ENCODE results near the gene CHRND.

Gene CHRND

DNA sequence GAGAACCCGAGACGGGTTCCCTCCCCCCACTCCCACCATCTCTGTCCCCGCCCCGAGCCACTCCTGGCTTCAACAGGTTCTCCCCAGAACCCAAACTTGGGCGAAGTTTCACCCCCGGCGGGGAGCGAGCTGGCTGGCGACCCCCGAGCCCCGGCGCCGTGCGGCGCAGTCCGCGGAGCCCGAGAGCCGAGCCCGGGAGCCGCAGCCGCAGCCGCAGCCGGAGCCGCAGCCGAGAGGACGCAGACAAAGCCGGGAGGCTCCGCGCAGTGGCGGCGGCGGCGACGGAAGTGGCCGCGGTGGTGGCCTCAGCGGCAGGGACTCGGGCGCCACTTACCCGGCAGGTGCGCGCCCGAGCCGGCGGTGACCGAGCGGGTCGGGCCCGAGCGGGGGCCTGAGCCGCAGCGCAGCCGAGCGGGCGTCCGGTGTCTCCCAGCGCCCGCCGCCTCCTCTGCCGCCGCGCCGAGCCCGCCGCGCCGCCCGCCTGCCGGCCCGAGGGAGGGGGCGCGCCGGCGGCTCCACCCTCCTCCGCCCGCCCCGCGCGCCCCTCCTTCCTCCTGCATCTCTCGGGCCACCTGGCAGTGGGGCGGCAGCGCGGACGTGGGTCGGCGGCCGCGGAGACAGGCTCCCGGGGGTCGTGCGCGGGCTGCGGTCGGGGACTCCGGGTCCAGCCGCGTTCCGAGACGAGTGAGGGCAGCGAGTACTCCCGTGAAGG lies 38.4 kb upstream of the CHRND start, which contains the start of gene ECEL1:
Gene ECEL1, minus strand, starts transcription at position 450 of the 712 bp plus-strand sequence. CDS start 1,181 bp downstream, outside the sequence.
- peak within 1 kb of the TSS; percentile 8 for H3K4me3 ChIP-seq (ENCODE audit: low read depth, low read length)

DNA sequence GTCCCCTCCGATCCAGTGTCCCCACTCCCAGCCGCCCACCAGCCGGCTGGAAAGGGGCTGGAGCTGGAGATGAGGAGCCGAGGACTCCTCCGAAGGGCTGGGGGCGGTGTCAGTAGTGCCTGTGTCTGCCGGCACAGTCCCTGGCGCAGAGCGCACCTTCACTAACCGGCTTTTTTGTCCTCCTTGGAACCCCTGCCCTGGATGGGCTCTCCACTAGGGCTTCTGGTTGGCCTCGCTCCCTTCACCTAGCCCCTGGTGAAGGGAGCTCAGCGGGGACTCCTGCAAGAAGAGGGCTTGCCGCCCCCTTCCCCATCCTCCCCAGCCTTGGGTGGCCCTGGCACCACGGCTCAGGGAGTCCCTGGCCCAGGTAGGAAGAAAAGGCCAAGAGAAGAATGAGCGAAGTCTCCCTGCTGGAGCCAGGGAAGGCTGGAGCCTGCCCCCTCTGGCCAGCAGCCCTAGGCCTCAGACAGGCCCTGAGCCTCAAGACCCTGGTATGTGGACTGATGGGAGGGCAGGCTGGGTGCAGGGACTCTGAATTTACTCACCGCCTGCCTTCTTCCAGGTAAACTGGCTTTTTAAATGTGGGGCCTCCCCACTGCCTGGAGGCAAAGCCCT lies 37.8 kb upstream of the CHRND start:
- H3K4me3 ChIP-seq (ENCODE audit: low read depth, low read length) = peak overlapping the region; percentile 8

DNA sequence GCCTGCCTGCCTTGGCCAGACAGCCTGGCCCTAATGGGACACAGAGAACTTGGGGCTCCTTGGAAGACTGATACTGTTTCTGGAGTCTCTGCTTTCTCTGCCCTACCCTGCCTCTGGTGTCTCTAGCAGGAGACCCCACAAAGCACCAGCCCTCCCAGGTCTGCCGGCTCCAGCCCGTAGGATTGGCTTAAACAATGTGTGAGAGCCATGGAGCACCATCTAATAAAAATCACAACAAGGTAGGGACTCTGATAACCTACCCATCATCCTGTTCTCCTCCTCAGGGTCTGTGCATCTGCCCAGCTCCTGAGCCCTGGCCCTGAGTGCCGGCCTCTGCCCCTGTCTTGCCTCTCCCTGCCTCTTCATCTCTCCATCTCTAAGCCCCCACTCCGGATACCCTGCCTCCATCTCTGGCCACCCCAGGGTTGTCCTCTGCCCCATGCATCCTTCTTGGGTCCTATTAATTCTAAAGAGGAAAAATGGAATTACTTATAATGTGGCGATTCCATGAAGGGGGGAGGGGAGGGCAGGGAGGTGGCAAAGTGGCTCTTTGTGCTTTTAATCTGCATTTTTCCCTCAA lies 37.1 kb upstream of the CHRND start:
- no peak overlapping the region for H3K4me3 ChIP-seq (ENCODE audit: low read depth, low read length)

DNA sequence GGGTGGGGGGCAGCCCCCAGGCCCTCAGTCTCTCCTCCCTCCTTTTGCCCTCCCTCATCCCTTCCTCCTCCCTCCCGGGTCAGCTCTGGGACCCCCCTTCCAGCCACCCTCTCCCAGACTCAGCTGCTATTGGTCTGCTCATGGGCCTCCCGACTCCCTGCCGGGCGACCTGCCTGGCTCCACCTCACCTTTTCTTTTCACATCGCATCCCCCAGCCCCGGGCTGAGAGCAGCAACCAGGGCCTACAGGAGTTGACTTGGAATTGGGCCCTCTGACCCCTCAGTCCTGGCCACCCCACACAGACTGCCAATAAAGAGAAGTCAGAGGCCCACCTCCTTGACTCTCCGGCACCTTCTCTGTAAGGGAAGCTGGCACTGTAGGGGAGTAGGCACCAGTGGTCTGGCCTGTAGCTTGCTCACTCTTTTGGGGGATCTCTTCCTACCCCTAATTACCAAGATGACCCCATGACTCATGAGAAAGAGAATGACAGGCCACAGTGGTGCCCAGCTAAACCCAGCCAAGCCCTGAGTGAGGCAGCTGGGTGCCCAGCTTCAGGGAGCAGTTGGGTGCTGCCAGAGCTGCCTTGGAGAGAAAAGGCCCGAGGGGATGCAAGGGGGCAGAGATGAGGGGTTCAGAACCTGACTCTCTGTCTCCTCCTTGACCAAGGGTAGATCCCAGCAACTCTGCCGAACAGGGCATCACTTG lies 36.3 kb upstream of the CHRND start:
- H3K4me3 ChIP-seq (ENCODE audit: low read depth, low read length) = no peak overlapping the region

DNA sequence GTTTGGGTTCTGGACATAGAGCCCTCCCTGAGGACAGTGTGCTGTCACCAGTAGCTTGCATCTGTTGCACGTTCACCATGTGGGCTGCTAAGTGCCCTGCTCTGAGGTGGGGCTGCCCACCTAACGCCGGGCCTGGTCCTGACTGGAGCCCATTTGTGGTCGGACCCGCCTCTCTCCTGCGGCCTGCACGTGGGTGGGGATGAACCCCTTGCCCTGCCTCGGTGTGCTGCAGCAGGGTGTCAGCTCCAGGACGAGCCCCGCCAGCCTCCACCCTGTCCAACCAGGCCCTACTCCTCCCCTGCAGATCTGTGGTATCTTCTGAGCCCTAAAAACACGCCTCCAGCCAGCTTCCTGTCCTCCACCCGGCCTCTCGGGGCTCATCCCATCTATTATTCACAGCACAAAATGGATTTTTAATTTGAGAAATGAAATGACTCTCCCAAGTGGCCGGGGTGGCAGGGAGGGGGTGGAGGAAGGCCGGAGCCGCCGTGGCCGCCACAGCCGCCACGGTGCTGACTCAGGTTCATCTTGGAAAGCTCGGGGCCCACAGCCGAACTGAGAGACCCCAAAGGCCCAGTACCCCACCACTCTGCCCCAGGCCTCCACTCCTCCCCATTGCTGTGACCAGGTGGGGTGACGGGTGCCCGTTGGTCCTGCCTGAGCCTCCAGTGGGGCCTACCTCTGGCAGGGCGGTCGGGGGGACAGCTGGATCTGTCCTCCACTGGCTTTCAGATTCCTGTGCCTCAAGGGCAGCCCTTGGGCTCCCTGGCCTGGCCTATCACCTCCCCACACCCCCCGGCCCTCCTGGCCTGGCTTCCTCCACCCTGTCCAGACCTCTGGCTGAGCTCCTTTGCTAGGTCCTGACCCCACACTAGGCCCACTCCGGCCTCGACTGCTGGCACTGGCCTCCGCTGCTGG lies 35.5 kb upstream of the CHRND start:
- H3K4me3 ChIP-seq (ENCODE audit: low read depth, low read length) = no peak overlapping the region

DNA sequence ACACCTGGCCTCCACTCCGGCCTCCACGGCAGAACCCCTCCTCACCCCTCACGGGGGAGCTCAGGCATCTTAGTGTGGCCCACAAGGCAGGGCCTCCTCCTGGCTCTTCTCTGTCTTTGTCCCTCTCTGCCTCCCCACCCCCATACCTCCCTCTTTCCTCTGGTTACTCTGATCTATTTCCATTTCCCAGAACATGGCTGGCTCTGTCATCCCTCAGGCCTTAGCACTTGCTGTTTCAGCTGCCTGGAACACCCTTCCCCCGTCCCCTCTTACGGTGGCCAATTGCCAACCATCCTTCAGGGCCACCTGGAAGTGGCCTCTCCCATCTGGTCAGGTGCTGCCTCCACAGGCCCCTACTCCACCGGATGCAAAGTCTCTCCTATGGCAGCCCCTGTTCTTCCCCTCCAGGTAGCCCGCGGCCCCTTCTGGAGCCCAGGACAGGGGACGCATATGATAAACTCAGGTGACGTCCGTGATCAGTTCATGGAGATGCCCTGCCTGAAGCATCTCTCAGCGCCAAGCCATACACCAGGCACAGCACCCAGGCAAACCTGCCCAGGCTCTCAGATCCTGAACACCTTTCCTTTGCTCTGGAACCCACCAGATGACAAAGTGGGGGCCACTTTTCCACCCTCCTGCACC lies 34.7 kb upstream of the CHRND start:
- H3K4me3 ChIP-seq (ENCODE audit: low read depth, low read length) = no peak overlapping the region

DNA sequence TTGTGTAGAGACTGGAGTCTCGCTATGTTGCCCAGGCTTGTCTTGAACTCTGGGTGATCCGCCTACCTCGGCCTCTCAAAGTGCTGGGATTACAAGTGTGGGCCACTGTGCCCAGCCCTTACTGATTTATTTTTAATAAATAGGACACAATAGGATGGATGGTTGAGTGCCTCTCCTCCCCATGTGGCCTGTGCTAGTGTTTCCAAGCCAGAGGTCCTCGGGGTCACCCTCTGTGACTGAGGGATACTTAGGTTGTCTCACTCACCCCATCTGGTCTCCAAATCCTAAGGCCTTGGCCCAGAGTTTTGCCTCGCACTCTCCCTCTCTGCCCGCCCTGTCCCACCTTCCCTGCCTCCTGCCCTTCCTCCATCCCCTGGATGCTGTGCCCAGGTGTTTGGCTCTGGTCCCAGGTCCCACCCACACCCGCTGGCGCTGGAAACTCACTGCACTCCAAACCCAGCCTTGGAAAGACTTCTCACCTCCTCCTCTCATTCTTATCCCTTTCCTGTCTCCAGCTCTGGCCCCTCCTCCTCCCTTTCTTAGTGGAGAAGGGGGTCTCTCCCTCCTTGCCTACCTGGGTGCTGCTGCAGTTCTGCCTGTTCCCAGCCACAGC lies 33.6 kb upstream of the CHRND start:
- no peak overlapping the region for H3K4me3 ChIP-seq (ENCODE audit: low read depth, low read length)

DNA sequence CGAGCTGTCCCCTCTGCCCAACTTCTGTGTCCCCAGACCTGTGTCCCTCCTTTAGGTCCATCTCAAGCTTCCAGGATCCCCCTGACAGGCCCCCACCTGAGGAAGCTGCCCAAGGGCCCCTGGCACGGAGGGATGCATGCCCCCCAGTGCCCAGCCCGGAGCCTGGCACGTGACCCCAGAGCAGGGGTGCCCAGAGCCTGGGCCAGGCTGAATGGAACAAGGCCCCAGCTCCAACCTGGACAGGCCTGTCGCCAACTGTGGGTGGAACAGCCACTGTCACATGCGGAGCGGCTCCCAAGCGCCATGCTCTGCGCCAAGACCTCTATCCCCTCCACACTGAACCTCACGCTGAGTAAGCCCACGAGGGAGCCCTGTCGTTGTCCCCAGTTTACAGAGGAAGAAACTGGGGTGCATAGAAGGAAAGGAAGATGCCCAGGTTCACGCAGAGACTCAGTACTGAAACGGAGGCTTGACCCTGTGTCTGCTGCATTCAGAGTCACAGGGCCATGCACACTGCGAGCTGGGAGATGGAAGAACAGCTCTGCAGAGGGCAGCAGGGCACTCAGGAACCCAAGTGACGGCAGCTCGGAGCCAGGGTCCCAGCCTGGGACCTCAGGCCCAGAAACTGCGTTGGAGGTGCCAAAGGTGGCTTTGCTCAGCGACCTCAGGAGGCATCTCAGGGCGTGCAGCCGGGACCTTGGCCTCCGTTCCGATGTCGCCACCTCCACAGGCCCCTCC lies 32.8 kb upstream of the CHRND start:
- H3K4me3 ChIP-seq (ENCODE audit: low read depth, low read length) = no peak overlapping the region

DNA sequence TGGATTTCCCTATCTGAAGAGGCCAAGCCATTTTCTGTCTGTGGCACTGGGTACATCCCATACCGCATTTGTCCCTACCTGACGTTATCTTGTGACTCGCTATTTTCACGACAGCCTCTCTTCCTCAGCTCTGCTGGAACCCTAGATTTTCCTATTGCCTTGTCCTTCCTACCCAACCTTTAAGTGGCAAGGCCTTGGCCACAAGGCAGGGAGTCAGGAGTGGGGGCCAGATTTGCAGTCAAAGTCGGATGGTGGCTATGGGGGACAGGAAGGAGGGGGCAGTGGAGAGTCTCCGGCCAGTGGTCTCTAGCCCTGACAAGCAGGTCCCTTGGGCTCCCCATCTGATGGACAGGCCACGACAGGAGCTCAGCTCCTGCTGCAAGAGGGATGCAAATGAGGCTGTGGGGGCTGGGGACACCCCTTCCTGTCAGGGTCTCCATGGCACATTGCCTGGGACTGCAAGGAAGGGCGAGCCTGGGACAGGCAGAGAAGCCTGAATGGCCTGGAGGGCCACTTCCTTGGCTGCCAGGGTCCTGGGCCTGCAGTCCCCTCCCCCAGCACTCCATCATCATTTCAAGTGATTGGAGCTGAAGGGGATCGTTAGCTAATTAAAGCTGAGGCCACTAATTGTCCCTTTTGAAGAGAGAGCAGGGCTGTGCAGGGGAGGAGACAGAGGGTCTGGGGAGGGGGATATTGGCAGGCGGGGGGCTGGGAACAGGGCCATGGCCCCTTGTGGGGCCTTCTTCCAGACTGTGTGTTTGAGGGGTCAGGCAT lies 32.1 kb upstream of the CHRND start:
- no peak overlapping the region for H3K4me3 ChIP-seq (ENCODE audit: low read depth, low read length)

DNA sequence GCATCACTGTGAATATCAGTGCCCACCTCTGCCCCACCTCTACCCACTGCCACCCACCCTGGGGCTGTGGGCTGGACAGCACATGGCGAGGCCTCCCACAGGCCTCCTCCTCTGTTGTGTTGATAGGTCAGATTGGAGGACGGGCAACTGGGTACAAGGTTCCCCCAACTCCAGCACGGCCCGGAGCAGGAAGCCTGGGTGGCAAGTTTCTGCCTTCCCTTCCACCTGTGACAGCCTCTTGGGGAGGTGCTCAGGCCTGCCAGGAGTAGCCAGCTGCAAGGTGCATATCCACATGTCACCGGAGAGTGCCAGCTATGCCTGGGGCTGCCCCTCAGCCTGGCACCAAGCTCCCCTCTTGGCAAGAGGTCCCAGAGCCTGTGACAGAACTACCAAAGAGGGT lies 31.4 kb upstream of the CHRND start:
- no peak overlapping the region for H3K4me3 ChIP-seq (ENCODE audit: low read depth, low read length)

DNA sequence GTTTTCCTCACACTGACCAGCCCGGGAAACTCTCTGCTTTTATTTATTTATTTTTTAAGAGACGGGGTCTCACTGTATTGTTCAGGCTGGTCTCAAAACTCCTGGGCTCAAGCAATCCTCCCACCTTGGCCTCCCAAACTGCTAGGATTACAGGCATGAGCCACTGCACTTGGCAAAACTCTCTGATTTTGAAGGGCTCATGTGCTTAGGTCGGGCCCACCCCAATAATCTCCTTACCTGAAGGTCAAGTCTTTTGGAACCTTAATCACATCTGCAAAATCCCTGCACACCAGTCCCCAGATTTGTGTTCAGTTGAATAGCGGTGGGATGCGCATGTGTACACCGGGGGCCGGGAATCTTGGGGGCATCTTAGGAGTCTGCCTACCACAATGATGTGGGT lies 30.7 kb upstream of the CHRND start:
- no peak overlapping the region for H3K4me3 ChIP-seq (ENCODE audit: low read depth, low read length)

DNA sequence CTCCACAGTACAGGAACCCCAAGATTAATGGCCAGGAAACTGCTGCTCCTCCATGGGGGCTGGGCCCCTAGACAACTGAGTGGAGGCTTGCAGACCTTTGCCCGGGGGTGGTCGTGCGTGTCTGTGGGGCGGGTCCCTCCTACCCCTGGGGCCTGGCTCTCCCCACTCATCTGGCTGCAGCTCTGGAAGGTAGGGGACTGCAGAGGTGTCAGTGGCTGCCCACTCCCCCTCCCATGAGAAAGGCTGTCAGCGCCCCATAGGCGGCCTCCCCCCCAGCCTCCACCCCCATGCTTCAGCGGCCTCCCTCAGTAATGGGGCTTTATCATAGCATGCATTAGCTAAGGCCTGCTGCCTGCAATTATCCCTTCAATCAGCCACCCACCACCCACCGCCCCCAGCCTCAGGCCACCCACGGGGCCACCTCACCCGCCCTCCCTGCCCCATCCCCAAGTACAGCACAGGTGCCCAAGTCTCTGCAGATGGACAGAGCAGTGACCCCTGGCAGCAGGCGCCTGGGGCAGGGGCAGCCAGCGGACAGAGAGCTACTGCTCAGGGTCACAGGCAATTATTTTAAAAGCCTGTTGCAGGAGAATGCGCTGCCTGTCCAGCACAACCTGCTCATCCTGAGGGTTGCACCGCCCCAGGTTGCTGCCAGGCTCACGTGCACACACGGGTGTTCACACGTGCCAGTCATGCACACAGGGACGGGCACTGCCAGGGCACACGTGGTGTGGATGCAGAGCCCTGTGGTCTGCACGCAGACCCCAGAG lies 29.3 kb upstream of the CHRND start:
- no peak overlapping the region for H3K4me3 ChIP-seq (ENCODE audit: low read depth, low read length)

DNA sequence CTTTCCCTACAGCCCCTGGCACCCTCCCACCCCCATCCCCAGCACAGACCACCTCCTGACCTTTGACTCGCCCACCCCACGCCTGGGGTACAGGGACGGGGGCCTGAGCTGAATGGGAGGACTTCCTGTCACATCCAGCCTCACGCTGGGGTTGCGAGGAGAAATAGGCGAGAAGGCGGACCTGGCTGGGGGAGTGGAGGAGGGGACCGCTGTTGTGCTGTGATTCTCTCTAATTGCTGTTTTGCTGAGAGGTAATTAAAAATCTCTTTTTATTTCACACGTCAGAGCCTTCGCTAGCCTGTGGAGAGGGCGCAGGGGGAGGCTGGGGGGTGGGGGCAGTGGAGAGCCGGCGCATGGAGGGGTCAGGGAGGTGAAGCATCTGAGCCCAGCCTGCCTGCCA lies 28.6 kb upstream of the CHRND start:
- H3K4me3 ChIP-seq (ENCODE audit: low read depth, low read length) = no peak overlapping the region

DNA sequence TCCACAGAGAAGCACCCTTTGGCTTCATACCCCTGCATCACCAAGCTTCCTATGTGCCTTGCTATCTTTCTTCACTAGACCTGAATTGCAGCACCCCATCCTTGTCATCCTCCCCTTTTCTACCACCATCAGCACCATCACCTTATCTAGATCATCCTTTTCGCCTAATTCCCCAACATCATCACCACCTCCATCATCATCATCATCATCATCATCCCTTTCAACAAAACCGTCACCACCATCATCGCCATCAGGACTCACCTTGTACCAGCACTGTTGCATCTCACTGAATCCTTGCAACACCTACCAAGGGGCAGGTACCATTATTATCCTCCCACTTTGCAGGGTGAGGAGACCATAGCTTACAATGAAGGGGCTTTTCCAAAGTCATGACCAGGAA lies 27.5 kb upstream of the CHRND start:
- no peak overlapping the region for H3K4me3 ChIP-seq (ENCODE audit: low read depth, low read length)

DNA sequence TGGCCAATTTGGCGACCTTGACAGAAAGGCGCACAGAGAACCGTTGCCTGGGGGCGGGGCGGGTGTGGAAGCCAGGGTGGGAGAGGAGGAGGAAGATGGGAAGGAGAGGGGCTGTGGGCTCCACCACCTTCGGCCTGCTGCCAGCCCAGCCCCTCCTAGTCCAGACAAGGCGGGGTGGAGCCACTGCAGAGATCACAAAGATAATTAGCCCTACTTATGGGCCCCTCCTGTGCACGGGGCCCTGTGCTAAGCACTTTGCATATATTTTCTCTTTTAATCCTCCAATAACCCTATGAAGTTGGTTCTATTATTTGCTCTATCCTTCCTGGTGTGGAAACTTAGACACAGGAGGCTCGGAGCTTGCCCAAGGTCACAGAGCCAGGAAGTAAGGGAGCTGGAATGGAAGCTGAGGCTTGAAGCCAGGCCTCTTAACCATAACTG lies 24.6 kb upstream of the CHRND start:
- H3K4me3 ChIP-seq (ENCODE audit: low read depth, low read length) = no peak overlapping the region

DNA sequence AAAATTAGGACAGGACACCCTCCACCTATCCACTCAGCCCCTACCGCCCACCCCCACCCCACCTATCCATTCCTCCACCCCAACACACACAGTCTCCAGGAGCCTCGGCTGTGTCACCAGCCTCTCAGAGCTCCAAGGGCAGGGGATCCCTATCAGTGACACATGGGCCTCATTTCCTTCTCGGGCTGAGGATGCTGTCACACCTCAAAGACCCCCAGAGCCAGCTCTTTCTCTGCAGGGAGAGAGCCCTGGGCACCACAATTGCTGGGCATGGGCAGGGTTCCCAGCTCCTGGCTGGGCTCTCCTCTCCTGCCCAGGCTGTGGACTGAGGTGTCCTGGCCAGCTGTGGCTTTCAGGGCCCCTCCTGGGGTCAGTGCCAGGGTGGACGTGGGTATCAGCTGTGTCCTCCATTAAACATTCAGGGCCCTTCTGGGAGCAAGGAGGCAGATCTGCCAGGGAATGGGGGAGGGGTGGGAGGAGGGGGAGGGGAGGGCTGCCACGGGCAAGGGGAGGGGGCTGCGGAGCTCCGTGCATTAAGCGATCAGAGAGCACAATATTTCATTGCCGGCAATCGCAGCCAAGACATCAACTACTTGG lies 24.1 kb upstream of the CHRND start:
- H3K4me3 ChIP-seq (ENCODE audit: low read depth, low read length) = no peak overlapping the region

DNA sequence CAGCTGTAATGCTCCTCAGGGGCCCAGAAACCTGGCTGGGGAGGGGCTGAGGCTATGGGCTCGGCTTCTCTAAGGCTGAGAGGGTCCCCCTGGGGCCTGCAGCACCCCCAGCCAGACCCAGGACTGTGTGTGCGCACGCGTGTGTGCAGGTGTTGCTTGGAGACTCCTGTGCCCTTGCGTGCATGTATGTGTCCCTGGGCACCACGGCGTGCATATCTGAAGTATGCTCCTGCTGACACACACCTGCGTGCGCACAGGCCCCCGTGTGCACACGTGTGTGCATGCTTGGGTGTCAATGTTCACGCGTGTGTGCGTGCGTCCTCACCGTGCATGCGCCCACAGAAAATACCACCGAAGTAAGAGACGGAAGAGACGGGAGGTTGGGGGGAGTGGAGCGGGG lies 23.4 kb upstream of the CHRND start:
- H3K4me3 ChIP-seq (ENCODE audit: low read depth, low read length) = peak overlapping the region; percentile 42
